GM12891 (cell line): ENCODE data around the gene PROM1.

ENCODE experiments used
- POLR2A ChIP-seq: IDR thresholded peaks from 2 replicates; pipeline ENCODE4 v1.6.1; 2011; ENCODE audit warnings: low read depth, low read length, control low read depth
- POLR2AphosphoS5 ChIP-seq: IDR thresholded peaks from 2 replicates; pipeline ENCODE4 v1.6.1; 2011; ENCODE audit warnings: low read depth, low read length, control low read depth

GRCh38 chr4:16006771-16007446, 76.9 kb downstream of the PROM1 start:
- TF ChIP-seq POLR2AphosphoS5 (no peak), POLR2A (no peak)
